HFF-Myc (cell line): ENCODE results near the gene ACBD6.
A peak's percentile ranks its signal among the peaks of the same experiment; 100 is the strongest.

Source experiments
- DNase-seq: peaks from one replicate; pipeline ENCODE4 v3.0.0-alpha.2; 2011; ENCODE audit warnings: low read depth; ENCODE audit errors: extremely low read depth
- H3K4me3 ChIP-seq: replicated peaks from 2 replicates; pipeline ENCODE4 v1.5.1; 2011; ENCODE audit warnings: low read depth, mild to moderate bottlenecking, control low read depth, low read length
- TF ChIP-seq, protein P1 (sequence below): IDR thresholded peaks from 2 replicates; pipeline ENCODE4 v1.5.1; 2012; ENCODE audit warnings: mild to moderate bottlenecking, low read depth, low read length, control low read depth; ENCODE audit errors: missing control alignments

ACBD6 gene

DNA sequence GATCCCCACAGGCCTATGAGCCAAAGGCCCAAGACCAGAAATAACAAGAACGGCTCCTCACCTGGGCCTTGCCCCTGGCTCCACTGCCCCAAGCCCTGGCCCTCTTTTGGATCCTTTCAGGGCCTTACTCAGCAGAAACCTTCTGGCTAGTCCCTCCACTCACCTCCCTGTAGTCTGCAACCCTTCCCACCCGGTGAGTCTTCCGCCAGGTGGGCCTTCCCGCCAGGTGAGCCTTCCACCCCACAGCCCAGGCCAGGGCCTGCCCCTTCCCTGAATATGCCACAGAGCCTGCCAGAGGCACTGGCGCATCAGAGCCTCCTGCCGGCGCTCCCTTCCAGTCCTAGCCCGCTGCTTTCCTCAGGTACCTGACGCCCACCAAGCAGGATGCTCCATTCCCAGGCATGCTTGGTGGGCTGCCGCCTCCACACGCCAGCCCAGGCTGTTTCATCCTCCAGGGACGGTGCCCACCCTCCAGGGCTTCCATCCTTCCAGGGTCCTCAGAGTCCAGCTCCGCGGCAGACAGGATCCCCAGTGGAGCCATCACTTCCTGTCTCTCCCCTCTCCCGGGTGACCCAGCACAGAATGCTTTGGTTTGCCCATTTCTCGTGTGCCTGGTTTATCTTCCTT, 251.4 kb downstream of the ACBD6 start:
- DNase-seq, result no peak
- no peak overlapping the region for H3K4me3 ChIP-seq
- TF ChIP-seq, protein P1, sequence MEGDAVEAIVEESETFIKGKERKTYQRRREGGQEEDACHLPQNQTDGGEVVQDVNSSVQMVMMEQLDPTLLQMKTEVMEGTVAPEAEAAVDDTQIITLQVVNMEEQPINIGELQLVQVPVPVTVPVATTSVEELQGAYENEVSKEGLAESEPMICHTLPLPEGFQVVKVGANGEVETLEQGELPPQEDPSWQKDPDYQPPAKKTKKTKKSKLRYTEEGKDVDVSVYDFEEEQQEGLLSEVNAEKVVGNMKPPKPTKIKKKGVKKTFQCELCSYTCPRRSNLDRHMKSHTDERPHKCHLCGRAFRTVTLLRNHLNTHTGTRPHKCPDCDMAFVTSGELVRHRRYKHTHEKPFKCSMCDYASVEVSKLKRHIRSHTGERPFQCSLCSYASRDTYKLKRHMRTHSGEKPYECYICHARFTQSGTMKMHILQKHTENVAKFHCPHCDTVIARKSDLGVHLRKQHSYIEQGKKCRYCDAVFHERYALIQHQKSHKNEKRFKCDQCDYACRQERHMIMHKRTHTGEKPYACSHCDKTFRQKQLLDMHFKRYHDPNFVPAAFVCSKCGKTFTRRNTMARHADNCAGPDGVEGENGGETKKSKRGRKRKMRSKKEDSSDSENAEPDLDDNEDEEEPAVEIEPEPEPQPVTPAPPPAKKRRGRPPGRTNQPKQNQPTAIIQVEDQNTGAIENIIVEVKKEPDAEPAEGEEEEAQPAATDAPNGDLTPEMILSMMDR, result no peak

DNA sequence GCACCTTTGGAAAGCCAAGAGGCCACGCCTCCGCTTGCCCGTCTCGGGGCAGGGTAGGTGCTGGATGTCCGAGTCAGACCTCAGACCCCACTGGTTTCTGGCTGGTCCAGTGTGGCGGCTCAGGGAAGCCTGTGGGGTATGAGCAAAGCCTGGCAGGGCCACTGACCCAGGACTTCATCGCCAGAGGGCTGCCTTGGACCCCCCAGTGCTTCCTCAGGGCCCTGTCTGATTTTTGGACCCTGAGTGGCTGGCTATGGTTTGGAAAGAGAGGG, 251.9 kb downstream of the ACBD6 start:
- no peak for DNase-seq
- TF ChIP-seq, protein P1, result no peak
- no peak overlapping the region for H3K4me3 ChIP-seq

DNA sequence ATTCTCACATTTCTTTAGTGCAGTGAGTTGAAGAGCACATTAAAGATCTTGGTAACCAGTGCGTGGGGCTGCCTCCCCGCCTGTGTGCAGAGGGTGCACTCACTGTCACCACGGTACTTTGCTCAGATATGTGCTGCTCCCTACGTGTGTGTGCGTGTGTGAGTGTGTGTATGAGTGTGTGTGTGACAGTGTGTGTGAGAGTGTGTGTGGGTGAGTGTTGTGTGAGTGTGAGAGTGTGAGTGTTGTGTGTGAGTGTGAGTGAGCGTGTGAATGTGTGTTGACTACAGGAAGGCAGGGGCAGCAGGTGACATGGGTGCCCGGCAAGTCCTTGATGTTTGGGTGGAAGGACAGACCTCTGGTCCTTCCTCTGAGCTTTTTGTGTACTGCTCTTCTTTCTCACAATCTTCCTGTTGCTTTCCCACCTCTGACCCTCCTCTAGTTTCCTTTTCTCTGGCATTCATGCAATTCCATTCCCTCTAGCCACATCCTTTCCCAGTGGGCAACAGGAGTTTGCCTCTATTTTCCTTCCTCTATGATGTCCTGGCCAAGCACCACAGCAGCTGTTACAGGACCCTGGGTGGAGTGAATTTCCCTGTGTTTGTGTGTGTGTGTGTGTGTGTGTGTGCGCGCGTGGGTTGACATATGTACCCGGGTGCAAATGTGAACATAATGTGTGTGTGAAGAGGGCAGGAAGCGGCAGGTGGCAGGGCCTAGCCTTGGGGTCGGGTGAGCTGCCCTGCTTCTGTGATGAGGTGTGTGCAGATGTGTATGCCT, 252.5 kb downstream of the ACBD6 start:
- TF ChIP-seq, protein P1, result no peak
- no peak for DNase-seq
- H3K4me3 ChIP-seq, result no peak overlapping the region

DNA sequence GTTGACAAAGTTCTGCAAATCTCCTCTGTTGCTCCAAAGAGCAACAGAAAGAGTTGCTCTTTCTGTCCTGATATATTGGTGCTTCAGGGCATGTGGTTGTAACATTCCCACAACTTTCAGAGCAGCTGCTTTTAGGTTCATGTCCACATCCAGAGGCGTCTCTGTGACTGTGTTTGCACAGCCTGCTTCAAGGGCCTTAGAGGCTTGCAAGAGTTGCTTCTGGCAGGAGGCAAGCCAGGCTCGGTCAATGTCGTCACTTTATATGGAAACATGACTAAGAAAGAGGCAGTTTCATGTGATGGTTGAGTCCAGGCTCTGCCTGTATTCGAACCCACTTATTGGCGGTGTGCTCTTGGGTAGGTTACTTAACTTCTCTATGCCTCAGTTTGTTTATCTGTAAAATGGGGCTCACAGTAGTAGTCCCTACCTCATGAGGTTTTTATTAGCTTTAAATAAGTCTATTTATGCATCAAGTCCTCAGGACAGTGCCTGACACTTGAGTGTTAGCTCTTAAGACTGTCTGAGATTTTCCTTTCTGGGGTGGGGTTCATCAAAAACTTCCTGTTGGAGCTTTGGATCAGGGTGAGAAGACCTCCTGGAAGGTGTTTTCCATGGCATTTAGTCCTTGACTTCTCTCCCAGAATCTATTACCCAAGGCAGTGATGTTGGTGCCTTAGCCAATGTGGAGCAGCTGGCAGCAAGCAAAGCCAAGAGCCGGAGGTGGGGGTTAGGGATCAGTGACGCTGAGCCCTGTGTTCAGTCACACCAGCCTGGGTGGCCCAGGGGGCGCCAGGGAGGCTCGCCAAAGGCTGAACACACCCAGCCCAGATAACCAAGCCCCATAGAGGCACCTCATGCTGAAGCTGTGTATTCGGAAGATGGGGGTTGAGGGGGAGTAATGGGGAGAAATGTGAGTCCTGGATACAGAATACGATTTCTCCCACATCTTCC, 253.4 kb downstream of the ACBD6 start:
- no peak overlapping the region for H3K4me3 ChIP-seq
- no peak for DNase-seq
- TF ChIP-seq, protein P1, result peak; percentile 34

DNA sequence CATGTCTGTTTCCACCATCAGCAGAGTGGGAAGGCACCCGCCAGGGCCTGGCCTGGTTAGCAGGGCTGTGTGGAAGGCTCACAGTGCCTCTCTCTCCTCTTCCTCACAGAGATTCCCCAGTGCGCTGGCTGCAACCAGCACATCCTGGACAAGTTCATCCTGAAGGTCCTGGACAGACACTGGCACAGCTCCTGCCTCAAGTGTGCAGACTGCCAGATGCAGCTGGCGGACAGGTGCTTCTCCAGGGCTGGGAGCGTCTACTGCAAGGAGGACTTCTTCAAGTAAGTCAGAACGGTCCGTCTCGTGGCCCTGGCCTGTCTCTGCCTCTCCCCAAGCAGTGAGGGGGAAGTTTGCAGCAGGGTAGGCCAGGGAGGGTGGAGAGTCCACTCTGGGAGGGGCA, 254.2 kb downstream of the ACBD6 start:
- DNase-seq, result no peak
- TF ChIP-seq, protein P1, result no peak
- H3K4me3 ChIP-seq, result no peak overlapping the region

DNA sequence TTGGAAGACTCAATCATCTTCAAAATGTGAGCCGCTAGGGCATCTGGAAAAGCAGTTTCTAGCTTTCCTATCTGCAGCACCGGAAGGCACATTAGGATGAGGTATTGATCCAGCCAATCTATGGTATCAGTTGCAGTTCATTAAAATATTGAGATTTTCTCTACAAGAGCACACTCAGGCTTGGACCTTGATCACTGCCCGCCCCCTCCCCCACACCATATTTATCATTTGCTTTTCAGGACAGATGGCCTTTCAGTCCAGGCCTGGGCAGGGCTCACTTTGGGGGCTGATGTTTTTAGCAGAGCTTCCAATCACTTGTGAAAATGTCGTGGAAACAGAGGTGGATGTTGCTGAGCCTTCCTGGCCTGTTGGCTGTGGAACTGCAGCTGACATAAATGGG, 254.8 kb downstream of the ACBD6 start:
- DNase-seq, result no peak
- no peak overlapping the region for H3K4me3 ChIP-seq
- TF ChIP-seq, protein P1, result no peak
